HepG2 (cell line): ENCODE measurements around the gene TMEM174. TPM values are rescaled to one million over a fixed set of nuclear protein-coding genes. Genes with fewer than 3 reads are reported as not detected.

Experiments
- AGO2 ChIP-seq: fragments of 200-400 bp; formaldehyde crosslinking; optimal IDR thresholded peaks from 2 replicates; pipeline ENCODE3; 2017; ENCODE audit warnings: mild to moderate bottlenecking, low read depth, low read length, moderate library complexity
- AHR ChIP-seq: IDR thresholded peaks from 2 replicates; pipeline ENCODE4 v1.6.1; 2018; ENCODE audit warnings: missing genetic modification reagents, missing compliant biosample characterization
- ATF7 ChIP-seq, 2 experiments: fragments of 450-650 bp in 1 of 2; sonication (generic) in 1 of 2; formaldehyde crosslinking in 1 of 2; IDR thresholded peaks; 2 replicates each; pipeline versions ENCODE4 v1.4.0 to v1.6.1; 2016 to 2020; ENCODE audit warnings: antibody characterized with exemption in 1 of 2, mild to moderate bottlenecking in 1 of 2, missing genetic modification reagents in 1 of 2
- CENPBD1 ChIP-seq: sonication (generic); formaldehyde crosslinking; IDR thresholded peaks from 2 replicates; pipeline ENCODE4 v1.8.0; 2022; ENCODE audit warnings: missing genetic modification reagents, low read depth, mild to moderate bottlenecking, borderline replicate concordance
- DDIT3 ChIP-seq: sonication (generic); formaldehyde crosslinking; IDR thresholded peaks from 2 replicates; pipeline ENCODE4 v1.4.0; 2020; ENCODE audit warnings: mild to moderate bottlenecking, missing genetic modification reagents
- ELF3 ChIP-seq: IDR thresholded peaks from 2 replicates; pipeline ENCODE4 v1.6.1; 2016; ENCODE audit warnings: missing genetic modification reagents, missing compliant biosample characterization
- FOXK2 ChIP-seq: fragments of 450-650 bp; IDR thresholded peaks from 2 replicates; pipeline ENCODE4 v1.6.1; 2016
- FUBP1 ChIP-seq: sonication (generic); formaldehyde crosslinking; IDR thresholded peaks from 2 replicates; pipeline ENCODE4 v1.5.1; 2020; ENCODE audit warnings: missing genetic modification reagents, mild to moderate bottlenecking, borderline replicate concordance
- MATR3 ChIP-seq: sonication (generic); formaldehyde crosslinking; IDR thresholded peaks from 2 replicates; pipeline ENCODE4 v1.4.0; 2020; ENCODE audit warnings: missing genetic modification reagents
- MLXIP ChIP-seq: sonication (generic); formaldehyde crosslinking; IDR thresholded peaks from 2 replicates; pipeline ENCODE4 v1.9.0; 2021; ENCODE audit warnings: missing genetic modification reagents, borderline replicate concordance
- NCOA5 ChIP-seq: sonication (generic); formaldehyde crosslinking; IDR thresholded peaks from 2 replicates; pipeline ENCODE4 v1.4.0; 2020; ENCODE audit warnings: missing genetic modification reagents
- ZBTB25 ChIP-seq: IDR thresholded peaks from 2 replicates; pipeline ENCODE4 v1.6.1; 2018; ENCODE audit warnings: missing genetic modification reagents
- ZFP91 ChIP-seq: sonication (generic); formaldehyde crosslinking; IDR thresholded peaks from 2 replicates; pipeline ENCODE4 v1.9.0; 2022; ENCODE audit warnings: missing genetic modification reagents, mild to moderate bottlenecking, borderline replicate concordance
- ZNF17 ChIP-seq: sonication (generic); formaldehyde crosslinking; IDR thresholded peaks from 2 replicates; pipeline ENCODE4 v1.5.0; 2020; ENCODE audit warnings: mild to moderate bottlenecking, missing genetic modification reagents
- ZNF530 ChIP-seq: sonication (generic); formaldehyde crosslinking; IDR thresholded peaks from 2 replicates; pipeline ENCODE4 v1.5.0; 2020; ENCODE audit warnings: low read depth, mild to moderate bottlenecking, missing genetic modification reagents
- ZNF772 ChIP-seq: sonication (generic); formaldehyde crosslinking; IDR thresholded peaks from 2 replicates; pipeline ENCODE4 v1.5.0; 2020; ENCODE audit warnings: mild to moderate bottlenecking, missing genetic modification reagents
- ZSCAN20 ChIP-seq: sonication (generic); formaldehyde crosslinking; IDR thresholded peaks from 2 replicates; pipeline ENCODE4 v1.4.0; 2020; ENCODE audit warnings: missing genetic modification reagents, mild to moderate bottlenecking, borderline replicate concordance
- ZSCAN9 ChIP-seq: IDR thresholded peaks from 2 replicates; pipeline ENCODE4 v1.6.1; 2016; ENCODE audit warnings: borderline replicate concordance
- polyA plus RNA-seq, 8 experiments: library from polyadenylated mRNA; depleted of rRNA in 3 of 8; stranded (reverse) in 7 of 8; unstranded in 1 of 8; fragments of >200 nt; fragmentation: Illumina TruSeq in 4 of 8; extraction: Trizol in 4 of 8; gene quantifications; 2 replicates each; pipeline versions ENCODE4 v1.2.1 to v1.2.3, GENCODE V29; 2011 to 2016; ENCODE audit warnings: low read depth in 4 of 8, missing spikeins in 1 of 8, mixed read lengths in 1 of 8; ENCODE audit not compliant: insufficient read depth in 1 of 8
- total RNA-seq, 5 experiments: library from RNA; depleted of rRNA; stranded (reverse); fragments of >200 nt; fragmentation: Illumina TruSeq; extraction: Trizol; gene quantifications; 2 replicates each; pipeline ENCODE4 v1.2.3, GENCODE V29; 2016; ENCODE audit warnings: low read depth in 1 of 5

The TMEM174 gene
- total and polyA plus RNA-seq, 2 of the 13 experiments (the other 11 are each of a cell fraction or from before 2014, with no cell fraction given) = not detected

- TF ChIP-seq CENPBD1 (no peak), NCOA5 (CRISPR knock-in tag) (no peak), ZSCAN9 (CRISPR knock-in tag) (no peak), ZNF17 (no peak), FOXK2 (no peak), DDIT3 (CRISPR knock-in tag) (no peak), ZBTB25 (CRISPR knock-in tag) (no peak), ZNF772 (CRISPR knock-in tag) (0 out of 2 replicates have a peak, but pooled peaks have one; percentile 45), MATR3 (no peak), FUBP1 (CRISPR knock-in tag) (no peak), ZNF530 (no peak), ZFP91 (CRISPR knock-in tag) (peak; percentile 46; the same call in 1 of the 2 replicates), ATF7 (IDR thresholded peaks at IDR 0.05) (no peak), ATF7 (CRISPR knock-in tag; IDR thresholded peaks at IDR 0.05) (no peak), AGO2 (no peak), AHR (CRISPR knock-in tag) (no peak), ZSCAN20 (CRISPR knock-in tag) (no peak), MLXIP (no peak), ELF3 (peak; percentile 65; the same call in 1 of the 2 replicates)
These were observed 28.8 kb downstream of the TMEM174 start (continued) for GRCh38 chr5:73201547-73202513.
